Activated CD4-positive, CD25-positive, alpha-beta regulatory T cell treated with anti-CD3 and anti-CD28 coated beads, Interleukin-2, amount 50 U/mL, for 16 hours (primary cell): ENCODE measurements around the gene SPI1.

Source experiments
- DNase-seq: peaks from one replicate; pipeline ENCODE4 v3.0.0-alpha.2; 2020; ENCODE audit warnings: low read depth, low spot score

The SPI1 gene

DNA sequence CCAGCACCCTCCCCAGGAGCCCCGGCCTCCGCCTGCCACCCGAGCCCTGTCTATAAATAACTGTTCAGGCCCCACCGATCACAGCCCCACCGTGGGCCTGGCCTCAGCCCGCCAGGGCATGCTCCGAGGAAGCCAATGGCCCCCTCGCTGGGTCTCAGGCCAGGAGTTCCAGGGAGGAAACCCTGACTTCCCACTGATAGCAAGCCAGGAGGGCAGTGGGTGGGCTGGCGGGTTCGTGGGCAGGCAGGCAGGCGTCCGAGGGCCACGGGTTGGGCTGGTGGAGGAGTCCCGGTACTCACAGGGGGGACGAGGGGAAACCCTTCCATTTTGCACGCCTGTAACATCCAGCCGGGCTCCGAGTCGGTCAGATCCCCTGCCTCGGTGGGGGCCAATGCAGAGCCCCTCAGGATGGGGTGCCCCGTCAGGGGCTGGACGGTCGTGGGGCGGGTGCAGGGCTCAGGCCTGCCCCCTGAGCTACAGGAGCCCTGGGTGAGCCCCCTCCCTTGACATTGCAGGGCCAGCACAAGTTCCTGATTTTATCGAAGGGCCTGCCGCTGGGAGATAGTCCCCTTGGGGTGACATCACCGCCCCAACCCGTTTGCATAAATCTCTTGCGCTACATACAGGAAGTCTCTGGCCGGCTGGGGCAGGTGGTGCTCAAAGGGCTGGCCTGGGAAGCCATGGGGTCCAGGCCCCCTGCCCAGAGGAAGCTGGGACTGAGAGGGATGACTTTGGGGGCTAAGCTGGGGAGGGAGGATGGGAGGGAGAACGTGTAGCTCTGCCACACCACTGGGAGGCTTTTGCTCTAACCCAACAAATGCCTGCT, at the start of gene SPI1:
Gene SPI1 (minus strand): TSS at position 538 of the 826 bp plus-strand sequence. CDS start 194 bp downstream, at position 344.
- no peak for DNase-seq

DNA sequence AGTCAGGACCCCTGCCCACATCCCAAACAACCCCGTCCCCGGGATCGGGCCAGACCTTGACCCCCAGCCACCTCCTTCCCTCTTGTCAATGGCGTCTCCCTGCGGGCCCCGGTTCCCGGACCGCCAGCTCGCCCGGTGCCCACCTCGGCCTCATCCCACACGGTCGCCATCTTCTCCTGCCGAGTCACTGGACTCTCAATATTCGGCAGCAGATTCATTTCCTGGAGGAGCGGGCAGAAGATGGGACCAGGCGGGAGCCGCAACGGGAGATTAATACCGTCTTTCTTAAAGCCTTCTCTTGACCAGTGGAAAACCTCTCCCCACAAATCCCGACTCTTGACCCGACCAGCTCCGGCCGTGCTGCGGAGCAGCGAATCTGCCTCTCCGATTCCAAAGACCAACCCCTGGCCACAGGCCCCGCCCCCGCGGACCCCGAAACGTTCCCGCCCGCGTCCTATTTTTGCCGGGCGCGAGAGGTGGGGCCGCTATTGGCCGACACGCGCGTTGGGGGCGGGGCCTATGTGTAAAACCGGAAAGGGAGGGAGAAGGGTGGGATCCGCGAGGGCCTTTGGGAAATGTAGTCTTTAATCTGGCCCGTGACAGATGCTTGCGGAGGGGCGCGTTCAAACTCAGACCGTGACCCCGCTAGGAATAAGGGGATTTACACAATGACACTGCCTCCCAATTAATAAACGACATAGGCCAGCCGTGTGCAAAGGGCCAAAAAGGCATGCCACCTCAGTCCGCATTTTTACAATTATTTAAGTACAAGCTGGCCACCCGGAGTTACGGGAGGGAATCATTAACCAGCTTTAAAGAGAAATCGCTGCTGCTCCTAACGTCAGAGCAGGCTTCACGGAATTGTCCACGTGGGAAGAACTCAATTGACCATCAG, 48.0 kb upstream of the SPI1 start, which contains the start of gene PSMC3:
Gene PSMC3 (minus strand): TSS at position 378 of the 895 bp plus-strand sequence. CDS start 160 bp downstream, at position 218.
- peak; percentile 97 for DNase-seq

DNA sequence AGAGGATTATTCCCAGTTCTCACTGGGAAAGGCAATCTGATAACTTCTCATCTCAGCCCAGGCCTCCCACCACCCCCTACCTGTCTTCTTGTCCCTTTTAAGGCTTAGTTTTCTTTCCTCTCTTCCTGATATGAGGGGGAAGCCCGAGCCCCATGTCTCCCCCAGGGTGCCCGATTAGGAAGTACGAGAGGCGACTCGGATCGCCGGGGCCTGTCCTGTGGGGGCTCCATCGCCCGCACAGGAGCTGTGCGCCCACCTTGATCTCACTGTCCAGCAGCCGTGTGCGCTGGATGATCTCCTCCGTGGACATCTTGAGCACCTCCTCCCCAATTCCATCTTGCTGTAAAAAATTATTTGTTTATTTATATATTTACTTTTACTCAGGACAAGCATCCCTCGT, 47.3 kb upstream of the SPI1 start:
- no peak for DNase-seq

DNA sequence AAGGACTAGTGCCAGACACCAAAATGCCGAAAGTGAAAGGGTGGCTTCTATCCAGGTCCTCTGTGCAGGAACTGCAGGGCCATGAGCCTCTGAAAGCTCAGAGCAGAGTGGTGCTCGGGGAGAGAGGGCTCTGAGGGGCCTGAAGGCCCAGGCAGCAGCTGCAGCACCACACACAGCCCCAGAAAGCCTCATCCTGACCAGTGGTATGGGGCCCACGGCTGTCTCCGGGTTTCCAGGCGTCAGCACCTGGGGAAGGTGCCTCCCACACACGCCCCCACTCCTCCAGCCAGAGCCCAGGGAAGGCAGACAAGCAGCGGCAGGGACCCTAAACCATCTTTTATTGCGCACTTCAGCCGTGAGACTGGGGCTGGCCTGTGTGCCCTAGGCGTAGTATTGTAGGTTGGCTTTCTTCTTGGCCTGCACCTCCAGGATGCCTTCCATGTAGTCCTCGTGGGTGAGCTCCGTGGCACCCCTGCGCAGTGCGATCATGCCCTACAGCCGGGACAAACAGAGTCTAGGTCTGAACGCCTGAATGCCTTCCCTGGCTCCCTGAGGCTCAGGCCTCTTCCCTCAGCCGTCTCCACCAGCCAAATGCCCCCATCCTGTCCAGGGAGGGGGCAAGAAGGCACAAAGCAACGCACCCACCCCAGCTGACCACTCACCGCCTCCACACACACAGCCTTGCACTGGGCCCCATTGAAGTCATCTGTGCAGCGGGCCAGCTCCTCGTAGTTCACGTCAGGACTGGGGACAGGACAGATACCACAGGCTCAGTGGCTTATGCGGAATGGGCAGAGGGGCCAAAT, 40.3 kb upstream of the SPI1 start:
- no peak for DNase-seq

DNA sequence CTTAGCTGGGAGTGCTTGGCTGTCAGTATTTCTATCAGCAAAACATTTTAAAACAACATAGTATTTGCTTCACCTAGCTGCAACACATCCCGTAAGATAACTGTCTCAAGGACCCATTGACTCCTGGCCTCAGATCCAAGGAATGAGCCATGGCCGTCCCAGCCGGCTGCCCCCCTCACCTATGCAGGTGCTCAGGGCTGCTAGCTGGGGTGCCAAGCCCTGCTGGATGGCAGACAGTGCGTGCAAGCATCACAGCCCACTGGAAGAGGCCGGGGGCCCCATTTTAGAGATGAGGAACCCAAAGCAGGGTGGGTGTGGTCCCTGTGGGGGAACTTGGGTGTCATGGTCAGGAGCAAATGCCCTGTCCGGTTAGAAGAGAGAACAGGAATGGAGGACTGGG, 39.4 kb upstream of the SPI1 start:
- DNase-seq: no peak

DNA sequence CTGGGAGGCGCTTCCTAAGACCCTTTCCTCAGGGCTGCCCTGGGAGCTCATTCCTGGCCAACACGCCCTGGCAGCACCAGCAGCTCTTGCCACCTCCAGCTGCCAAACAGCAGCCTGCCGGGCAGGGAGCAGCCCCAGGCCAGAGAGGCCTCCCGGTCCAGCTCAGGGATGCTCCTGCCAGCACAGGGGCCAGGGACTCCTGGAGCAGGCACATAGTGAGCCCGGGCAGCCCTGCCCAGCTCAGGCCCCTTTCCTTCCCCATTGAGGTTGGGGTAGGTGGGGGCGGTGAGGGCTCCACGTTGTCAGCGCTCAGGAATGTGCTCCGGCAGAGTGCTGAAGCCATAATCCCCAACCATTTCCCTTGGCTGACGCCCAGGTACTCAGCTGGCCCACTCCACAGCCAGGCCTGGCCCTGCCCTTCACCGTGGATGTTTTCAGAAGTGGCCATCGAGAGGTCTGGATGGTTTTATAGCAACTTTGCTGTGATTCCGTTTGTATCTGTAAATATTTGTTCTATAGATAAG, 37.7 kb upstream of the SPI1 start:
- DNase-seq: no peak

DNA sequence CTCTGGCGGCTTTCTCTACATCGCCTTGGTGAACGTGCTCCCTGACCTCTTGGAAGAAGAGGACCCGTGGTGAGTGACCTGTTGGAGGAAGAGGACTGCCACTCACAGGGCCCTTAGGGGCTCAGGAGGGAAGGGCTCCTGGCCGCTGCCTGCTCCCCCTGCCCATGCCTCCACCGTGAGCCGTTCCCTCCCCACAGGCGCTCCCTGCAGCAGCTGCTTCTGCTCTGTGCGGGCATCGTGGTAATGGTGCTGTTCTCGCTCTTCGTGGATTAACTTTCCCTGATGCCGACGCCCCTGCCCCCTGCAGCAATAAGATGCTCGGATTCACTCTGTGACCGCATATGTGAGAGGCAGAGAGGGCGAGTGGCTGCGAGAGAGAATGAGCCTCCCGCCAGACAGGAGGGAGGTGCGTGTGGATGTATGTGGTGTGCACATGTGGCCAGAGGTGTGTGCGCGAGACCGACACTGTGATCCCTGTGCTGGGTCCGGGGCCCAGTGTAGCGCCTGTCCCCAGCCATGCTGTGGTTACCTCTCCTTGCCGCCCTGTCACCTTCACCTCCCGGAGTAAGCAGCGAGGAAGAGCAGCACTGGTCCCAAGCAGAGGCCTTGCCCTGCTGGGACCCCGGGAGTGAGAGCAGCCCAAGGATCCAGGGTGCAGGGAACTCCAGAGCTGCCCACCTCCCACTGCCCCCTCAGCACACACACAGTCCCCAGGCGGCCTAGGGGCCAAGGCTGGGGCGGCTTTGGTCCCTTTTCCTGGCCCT, 36.9 kb upstream of the SPI1 start:
- DNase-seq: no peak

DNA sequence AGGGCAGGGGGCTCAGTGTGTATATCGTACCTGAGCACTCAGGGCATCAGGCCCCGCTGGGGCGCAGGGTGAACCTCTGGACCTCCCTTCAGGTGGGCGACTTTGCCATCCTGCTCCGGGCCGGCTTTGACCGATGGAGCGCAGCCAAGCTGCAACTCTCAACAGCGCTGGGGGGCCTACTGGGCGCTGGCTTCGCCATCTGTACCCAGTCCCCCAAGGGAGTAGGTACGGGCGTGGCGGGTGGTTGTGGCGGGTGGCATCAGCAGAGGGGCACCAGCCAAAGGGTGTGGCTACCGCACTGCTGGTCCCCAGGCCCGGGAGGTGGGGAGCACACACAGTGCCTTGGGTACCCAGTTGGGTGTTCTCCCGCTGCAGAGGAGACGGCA, 36.3 kb upstream of the SPI1 start:
- DNase-seq: no peak

DNA sequence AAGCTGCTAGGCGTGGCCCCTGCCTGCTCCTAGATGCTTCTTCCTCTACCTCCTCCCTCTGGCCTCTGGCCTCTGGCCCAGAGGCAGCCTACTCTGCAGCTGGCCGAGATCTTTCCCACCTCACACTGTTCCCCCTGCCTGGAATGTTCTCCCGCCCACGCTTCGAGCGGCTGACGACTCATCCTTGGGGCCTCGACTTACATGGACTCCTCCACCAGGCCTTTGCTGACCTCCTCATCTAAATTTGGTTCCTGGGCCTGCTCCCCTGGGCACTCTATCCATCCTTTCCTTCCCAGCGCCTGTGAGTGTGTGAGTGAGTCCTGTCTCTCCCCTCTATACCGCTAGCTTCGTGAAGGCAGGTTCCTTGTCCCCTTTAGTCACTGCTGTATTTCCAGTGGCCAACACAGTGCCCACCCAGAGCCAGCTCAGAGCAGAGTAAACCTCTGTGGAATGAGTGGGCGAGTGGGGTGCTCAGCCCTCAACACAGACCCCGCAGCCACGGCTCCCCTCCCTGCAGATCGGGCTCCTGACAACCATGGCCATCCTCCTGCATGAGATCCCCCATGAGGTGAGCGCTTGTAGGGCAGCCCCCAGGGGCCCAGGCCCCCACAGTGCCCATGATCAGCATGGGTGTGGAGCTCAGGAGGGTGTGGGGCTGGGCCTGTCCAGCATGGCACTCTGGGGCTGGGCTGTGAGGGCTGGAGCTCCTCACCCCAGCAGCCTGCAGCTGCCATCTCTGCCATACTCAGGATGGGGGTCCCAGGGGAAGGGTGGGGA, 35.7 kb upstream of the SPI1 start:
- DNase-seq: no peak

DNA sequence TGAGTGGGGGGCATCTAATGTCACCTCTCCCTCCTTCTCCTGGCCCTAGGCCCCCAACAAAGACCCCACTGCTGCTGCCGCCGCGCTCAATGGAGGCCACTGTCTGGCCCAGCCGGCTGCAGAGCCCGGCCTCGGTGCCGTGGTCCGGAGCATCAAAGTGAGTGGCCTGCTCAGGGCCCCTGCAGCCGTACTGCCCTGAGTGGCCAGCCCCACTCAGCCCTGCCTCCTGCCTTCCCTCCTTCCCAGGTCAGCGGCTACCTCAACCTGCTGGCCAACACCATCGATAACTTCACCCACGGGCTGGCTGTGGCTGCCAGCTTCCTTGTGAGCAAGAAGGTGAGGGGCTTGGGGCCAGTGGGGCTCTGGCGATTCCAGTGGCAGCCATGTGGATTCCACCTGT, 35.0 kb upstream of the SPI1 start:
- no peak for DNase-seq

DNA sequence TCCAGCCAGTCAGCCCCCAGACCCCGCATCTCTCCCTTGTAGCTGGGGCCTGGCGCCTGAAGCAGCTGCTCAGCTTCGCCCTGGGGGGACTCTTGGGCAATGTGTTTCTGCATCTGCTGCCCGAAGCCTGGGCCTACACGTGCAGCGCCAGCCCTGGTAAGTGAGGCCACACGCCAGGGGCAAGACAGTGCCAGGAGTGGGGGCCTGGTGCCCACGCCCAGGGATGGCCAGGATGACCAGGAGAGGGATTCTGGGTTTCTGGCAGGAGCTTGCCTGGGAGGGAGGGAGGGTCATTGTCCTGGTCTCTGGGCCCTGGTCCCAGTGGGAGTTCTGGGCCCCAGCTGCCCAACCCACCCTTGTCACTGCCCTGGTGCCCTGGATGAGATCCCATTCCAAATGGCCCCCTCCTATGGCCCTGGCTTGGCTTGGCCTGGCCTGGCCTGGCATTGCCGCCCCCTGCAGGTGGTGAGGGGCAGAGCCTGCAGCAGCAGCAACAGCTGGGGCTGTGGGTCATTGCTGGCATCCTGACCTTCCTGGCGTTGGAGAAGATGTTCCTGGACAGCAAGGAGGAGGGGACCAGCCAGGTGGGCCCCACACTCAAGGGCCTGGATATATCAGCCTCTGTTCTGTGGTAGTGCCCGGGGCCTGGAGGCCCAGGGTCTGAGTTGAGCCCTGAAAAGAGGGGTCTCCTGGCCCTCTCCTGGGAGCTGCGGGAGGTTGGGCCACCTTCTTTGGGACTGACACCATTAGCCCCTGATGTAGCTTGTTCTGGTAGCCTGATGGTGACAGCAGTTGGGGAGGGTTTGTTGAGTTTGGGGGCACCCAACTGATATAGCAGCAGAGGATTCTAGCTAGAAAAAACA, 33.8 kb upstream of the SPI1 start:
- DNase-seq: no peak

DNA sequence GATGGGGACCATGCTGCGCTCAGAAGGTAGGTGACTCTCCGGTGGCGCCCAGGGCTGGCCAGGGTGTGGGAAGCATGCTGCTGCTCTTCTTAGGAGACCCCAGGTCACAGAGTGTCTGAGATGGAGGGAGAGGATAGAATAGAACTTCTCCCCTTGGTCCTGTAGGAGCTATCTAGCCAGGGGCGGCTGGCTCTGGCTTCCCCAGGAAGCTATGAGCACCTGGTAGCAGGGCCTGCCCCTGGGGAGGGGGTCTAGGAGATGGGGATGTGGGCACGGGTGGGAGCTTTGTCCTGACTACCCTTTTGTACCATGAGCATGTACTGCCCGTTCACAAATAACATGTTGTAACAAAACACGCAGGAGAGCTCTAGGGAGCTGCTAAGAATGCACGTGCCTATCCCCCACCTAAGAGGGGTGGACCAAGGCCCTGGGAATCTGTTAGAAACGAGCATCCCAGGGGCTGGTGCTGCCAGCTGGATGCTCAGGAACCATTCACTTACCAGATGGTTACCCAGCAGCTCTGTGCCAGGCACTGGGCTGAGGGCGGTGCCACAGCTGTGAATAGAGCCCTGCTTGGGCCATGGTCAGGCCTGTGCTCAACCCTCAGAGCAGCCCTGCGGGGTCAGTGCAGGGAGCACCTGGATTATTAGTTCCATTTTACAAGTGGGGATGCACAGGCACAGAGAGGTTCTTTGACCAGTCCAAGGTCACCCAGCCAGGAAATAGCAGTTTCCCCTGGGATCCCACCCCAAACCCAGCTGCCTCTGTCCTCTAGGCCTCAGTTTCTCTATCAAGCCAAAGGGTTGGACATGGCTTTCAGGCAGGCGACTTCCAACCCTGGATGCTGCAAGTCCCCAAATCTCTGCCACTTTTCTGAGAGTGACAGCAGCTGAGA, 32.3 kb upstream of the SPI1 start:
- no peak for DNase-seq

DNA sequence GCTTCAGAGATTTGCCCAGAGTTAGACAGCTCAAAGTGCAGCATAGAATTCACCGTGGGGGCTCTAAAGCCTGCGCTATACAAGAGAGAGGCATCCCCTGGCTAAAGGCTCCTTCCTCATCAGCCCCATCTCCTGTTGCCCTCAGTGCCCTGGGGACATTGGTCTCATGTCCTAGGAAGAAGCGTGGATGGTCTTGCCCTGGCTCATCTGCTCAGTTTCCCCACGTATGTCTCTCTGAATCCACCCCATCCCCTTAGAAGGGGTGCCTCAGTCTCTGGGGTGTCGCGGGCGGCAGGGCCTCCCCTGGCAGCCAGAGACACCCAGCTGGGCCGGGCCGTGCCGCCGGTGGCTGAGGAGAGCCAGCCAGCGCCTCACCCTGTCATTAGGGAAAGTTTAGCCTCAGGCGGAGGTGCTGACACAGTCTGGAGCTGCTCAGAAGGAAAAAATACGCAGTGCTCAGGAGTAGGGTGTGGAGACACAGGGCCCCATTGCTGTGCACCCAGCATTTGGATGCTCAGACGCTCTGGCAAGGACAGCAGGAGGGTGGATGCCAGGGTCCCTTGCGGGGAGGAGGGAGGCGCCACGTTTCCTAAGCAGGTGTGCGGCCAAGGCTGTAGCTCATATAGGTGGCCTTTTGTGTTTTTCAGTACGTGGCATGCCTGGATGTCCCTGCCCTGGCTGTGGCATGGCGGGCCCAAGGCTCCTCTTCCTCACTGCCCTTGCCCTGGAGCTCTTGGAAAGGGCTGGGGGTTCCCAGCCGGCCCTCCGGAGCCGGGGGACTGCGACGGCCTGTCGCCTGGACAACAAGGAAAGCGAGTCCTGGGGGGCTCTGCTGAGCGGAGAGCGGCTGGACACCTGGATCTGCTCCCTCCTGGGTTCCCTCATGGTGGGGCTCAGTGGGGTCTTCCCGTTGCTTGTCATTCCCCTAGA, 31.4 kb upstream of the SPI1 start:
- no peak for DNase-seq

DNA sequence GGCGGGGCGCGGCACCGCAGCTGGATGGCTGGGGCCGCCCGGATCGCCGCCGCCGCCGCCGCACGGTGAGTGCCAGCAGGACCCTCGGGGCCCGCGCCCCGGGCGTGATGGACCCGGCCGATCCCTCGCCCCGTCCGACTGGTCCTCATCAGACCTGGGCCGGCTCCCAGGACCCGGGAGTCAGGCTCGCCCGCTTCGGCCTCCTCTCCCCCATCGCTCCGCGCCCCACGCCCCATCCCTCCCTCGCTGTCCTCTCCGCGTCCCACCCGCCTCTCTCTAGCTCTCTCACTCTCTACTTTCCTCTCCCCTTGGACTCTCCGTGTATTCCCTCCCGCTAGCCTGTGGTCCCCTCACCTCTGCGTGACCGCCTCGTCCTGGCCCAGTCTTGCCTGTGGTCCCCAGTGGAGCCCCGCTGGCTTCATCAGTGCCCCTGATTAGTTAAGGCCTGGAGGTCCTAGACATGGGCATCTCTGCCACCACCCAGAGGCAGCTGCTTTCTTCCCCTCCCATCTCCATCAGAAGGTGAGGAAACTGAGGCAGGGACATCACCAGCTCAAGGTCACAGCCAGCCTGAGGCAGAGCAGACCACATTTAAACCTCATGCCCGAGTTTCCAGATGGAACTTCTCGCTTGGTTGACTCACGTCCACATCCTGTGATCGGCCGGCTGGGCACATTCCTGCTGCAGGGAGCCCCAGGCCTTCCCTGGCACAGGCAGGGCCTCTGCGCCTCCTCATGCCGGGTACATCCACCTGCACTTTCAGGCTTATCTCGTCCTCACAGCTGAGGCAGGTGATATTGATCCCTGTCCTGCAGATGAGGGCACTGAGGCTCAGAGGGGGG, 30.5 kb upstream of the SPI1 start:
- no peak for DNase-seq

DNA sequence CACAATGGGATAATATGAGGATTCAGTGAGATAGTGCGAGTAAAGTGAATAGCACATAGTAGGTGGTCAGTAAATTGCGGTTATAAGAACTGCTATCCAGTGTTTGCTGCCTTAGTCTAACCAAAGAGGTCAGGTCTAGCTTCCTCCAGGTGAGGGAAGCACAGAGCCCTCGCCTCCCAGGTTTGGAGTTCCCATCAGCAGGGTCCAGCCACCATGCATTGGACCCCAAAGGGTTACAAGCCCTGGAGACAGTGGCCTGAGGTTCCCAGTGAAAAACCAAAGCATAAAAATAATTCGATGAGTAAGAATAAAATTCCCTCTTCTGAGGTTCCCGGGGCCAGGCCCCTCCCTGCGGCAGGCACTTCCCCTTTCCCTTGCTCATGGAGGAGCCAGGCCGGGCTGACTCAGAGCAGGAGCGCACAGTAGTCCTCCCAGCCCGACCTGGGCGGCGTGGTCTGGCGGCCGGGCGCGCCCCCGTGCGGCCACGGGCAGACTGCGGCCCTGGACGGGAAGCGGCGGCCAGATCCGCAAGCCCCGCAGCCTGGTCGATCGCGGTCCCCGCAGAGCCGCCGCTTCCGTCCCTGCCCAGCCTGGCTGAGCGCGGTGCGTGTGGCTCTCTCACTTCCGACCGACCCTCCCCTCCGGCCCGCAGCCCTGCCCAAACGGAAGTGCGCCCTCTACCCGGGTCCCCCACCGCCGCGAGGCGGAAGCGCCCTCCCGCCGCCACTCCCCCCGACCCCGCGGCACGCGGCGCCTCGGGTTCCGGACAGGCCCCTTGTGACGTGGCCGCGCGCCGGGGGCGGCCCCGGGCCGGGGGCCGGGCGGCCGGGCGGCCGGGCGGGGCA, 29.6 kb upstream of the SPI1 start, which contains the start of gene SLC39A13:
Gene SLC39A13 (plus strand): TSS at position 845 of the 845 bp plus-strand sequence. CDS start 1,505 bp downstream, outside the sequence.
- DNase-seq: peak; percentile 80
